Nephron progenitor cell (in vitro differentiated cells): ENCODE measurements around the gene UTP4.

Experiments used
- DNase-seq: peaks from one replicate; pipeline ENCODE4 v3.0.0; 2021
- H3K27ac Mint-ChIP-seq: 2 replicates; pipeline ENCODE4 v1.8.0; 2021; ENCODE audit warnings: mild to moderate bottlenecking, moderate library complexity, mixed read lengths
- H3K27me3 Mint-ChIP-seq: 2 replicates; pipeline ENCODE4 v1.8.0; 2021; ENCODE audit warnings: mild to moderate bottlenecking, low read depth, mixed read lengths; ENCODE audit not compliant: poor library complexity
- H3K36me3 Mint-ChIP-seq: 2 replicates; pipeline ENCODE4 v1.8.0; 2021; ENCODE audit warnings: low read depth, mixed read lengths
- H3K4me1 Mint-ChIP-seq: 2 replicates; pipeline ENCODE4 v1.8.0; 2021; ENCODE audit warnings: mixed read lengths
- H3K4me3 Mint-ChIP-seq: 2 replicates; pipeline ENCODE4 v1.8.0; 2021; ENCODE audit warnings: mild to moderate bottlenecking, moderate library complexity, mixed read lengths
- H3K9me3 Mint-ChIP-seq: 2 replicates; pipeline ENCODE4 v1.8.0; 2021; ENCODE audit warnings: mild to moderate bottlenecking, moderate library complexity, mixed read lengths
- CTCF ChIP-seq: fragments of 200-600 bp; sonication (generic); IDR thresholded peaks from 2 replicates; pipeline ENCODE4 v1.5.0; 2021; ENCODE audit warnings: antibody characterized with exemption

UTP4 gene

GRCh38 chr16:69111876-69112230 is 20.6 kb upstream of the UTP4 start:
- TF ChIP-seq CTCF: no peak
- Mint-ChIP-seq H3K4me3 (no peak overlapping the region), H3K27ac (peak overlapping the region; percentile 68), H3K9me3 (no peaks in the 10 kb centered on the region), H3K27me3 (peaks cover 14% of the 10 kb centered on the region), H3K36me3 (peaks cover 24% of the 10 kb centered on the region), H3K4me1 (peaks cover 28% of the 10 kb centered on the region)
- no peak for DNase-seq

DNA sequence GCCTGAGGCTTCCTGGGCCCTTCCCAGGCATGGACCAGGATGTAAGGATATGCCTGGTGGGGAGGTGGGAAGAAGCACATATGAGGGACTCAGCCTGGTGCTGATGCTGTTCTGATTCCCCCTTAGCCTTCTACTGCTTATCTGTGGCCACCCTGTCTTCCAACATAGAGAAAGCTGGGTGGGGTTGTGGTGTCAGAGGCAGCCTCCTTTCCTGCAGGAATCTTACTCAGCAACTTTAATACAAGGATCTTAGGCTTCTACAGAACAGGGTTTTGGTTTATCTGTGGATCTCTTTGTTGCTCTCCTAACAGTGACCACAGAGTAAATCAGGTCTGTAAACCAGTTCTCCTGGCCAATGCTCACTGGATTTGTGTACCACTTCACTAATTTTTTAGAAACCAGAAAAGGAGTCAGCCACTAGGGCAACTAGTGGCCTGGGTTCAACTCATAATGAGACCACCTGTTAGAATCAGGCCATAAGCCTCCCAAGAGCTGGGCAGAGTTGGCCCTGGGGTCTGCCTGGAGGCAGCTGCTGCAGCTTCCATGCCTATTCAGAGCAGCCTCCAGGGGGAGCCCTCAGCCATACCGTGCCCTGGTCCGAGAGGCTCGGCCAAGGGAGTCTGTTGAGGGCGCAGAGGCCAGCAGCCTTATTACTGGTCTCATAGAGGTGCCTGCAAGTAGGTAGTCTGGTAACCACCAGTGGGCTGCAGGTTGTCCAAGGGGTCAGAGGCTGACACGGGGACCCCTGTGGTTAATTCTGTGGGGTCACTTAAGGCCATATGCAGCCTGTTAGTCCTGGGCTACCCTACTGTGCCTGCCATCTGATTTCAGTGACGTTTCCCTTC is 19.9 kb upstream of the UTP4 start:
- Mint-ChIP-seq H3K9me3 (no peaks in the 10 kb centered on the region), H3K27me3 (peaks cover 13% of the 10 kb centered on the region), H3K4me1 (peaks cover 28% of the 10 kb centered on the region), H3K36me3 (peaks cover 25% of the 10 kb centered on the region), H3K27ac (no peak overlapping the region), H3K4me3 (no peak overlapping the region)
- peak; percentile 71 for TF ChIP-seq CTCF
- peak; percentile 83 for DNase-seq

- H3K9me3 Mint-ChIP-seq: no peaks in the 10 kb centered on the region
- no peak for DNase-seq
- H3K27ac Mint-ChIP-seq: no peak overlapping the region
- no peak for TF ChIP-seq CTCF
- peaks cover 22% of the 10 kb centered on the region for H3K4me1 Mint-ChIP-seq
- H3K4me3 Mint-ChIP-seq: no peak overlapping the region
- H3K27me3 Mint-ChIP-seq: peaks cover 6% of the 10 kb centered on the region
- H3K36me3 Mint-ChIP-seq: peaks cover 32% of the 10 kb centered on the region
Observed at GRCh38 chr16:69113216-69113615, 19.2 kb upstream of the UTP4 start.

GRCh38 chr16:69114346-69114975 is 18.0 kb upstream of the UTP4 start:
- Mint-ChIP-seq H3K36me3 (peaks cover 40% of the 10 kb centered on the region), H3K9me3 (no peaks in the 10 kb centered on the region), H3K27ac (peak overlapping the region; percentile 84), H3K4me3 (no peak overlapping the region), H3K4me1 (peaks cover 10% of the 10 kb centered on the region), H3K27me3 (no peaks in the 10 kb centered on the region)
- TF ChIP-seq CTCF: no peak
- no peak for DNase-seq

DNA sequence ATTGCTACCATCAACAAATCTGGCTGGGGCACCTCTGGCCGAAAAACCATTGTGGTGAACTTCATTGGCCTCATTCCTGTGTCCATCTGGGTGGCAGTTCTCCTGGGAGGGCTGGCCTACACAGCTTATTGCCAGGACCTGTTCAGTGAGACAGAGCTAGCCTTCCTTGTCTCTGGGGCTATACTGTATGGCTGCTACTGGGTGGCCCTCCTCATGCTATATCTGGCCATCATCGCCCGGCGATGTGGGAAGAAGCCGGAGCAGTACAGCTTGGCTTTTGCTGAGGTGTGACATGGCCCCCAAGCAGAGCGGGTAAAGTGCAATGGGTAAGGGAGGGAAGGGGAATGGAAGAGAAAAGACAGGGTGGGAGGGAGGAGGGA is 17.5 kb upstream of the UTP4 start:
- no peaks in the 10 kb centered on the region for H3K9me3 Mint-ChIP-seq
- H3K27ac Mint-ChIP-seq: no peak overlapping the region
- peaks cover 10% of the 10 kb centered on the region for H3K4me1 Mint-ChIP-seq
- no peaks in the 10 kb centered on the region for H3K27me3 Mint-ChIP-seq
- no peak for DNase-seq
- no peak overlapping the region for H3K4me3 Mint-ChIP-seq
- no peak for TF ChIP-seq CTCF
- peaks cover 39% of the 10 kb centered on the region for H3K36me3 Mint-ChIP-seq

DNA sequence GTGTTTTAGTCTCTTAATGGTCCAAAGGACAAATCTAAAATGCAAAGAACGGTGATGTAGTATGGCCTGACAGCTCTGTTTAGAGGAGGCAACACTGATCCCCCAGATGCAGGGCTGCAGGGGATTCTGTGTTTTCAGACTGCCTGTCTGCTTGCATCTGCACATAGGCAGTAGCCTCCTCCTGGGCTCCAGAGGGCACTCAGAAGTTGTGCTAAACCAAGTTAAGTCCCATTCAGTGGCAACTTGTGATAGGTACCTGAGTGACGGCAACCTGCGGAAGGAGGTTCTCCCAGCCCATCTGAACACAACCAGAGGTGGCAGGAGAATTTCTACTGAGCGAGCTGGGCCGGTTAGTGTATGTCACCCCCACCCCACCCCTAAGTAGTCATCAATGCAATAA is 17.1 kb upstream of the UTP4 start:
- Mint-ChIP-seq H3K27ac (no peak overlapping the region), H3K9me3 (no peaks in the 10 kb centered on the region), H3K36me3 (peaks cover 42% of the 10 kb centered on the region), H3K27me3 (no peaks in the 10 kb centered on the region), H3K4me3 (no peak overlapping the region), H3K4me1 (peaks cover 10% of the 10 kb centered on the region)
- DNase-seq: no peak
- no peak for TF ChIP-seq CTCF
